B cell (primary cell): Measurements from ENCODE around the gene LRRC70. TPM values are rescaled to one million over a fixed set of nuclear protein-coding genes. Genes with fewer than 3 reads are reported as not detected.

Experiments
- ATAC-seq: fragments of 200-7000 bp; cut with Tn5 transposase; one replicate; pipeline ENCODE4 v1.10.0; 2021; ENCODE audit warnings: low read depth, mild to moderate bottlenecking, moderate number of reproducible peaks, moderate library complexity
- CTCF ChIA-PET: fragments of 350-600 bp; sonication (Branson Sonifier 250); formaldehyde crosslinking; loops from one replicate; lab custom pipeline; 2021; ENCODE audit warnings: antibody characterized with exemption, inconsistent platforms; lab: Charles Lee
- POLR2A ChIA-PET: fragments of 350-600 bp; sonication (Branson Sonifier 250); formaldehyde crosslinking; loops from one replicate; lab custom pipeline; 2021; ENCODE audit warnings: antibody characterized with exemption; lab: Charles Lee
- DNase-seq: peaks from one replicate; pipeline ENCODE4 v3.0.0; 2013
- H2AFZ ChIP-seq: 2 replicates; pipeline ENCODE4 v1.6.1; 2012; ENCODE audit warnings: mild to moderate bottlenecking, low read depth, low read length; ENCODE audit not compliant: insufficient read depth, poor library complexity, severe bottlenecking
- H3K27ac ChIP-seq, 2 donors: 1 replicate in 1 of 2; 2 replicates in 1 of 2; pipeline ENCODE4 v1.5.1; 2012 to 2013; ENCODE audit warnings: low read length in 2 of 2, mild to moderate bottlenecking in 2 of 2, moderate library complexity in 1 of 2
- H3K27me3 ChIP-seq, 4 experiments: fragments of 200-600 bp in 1 of 4; sonication (generic) in 1 of 4; replicated peaks in 1 of 4; 1 replicate in 2 of 4; 2 replicates in 2 of 4; pipeline versions ENCODE4 v1.6.1 to v1.7.0; 2013 to 2016; ENCODE audit warnings: low read length in 3 of 4, mild to moderate bottlenecking in 2 of 4, mixed read lengths in 1 of 4, moderate library complexity in 1 of 4; ENCODE audit not compliant: insufficient read depth in 4 of 4, control insufficient read depth in 3 of 4; ENCODE audit errors: control extremely low read depth in 1 of 4
- H3K36me3 ChIP-seq, 2 experiments: replicated peaks in 1 of 2; 1 replicate in 1 of 2; 2 replicates in 1 of 2; pipeline versions ENCODE4 v1.6.1 to v1.7.1; 2013; ENCODE audit warnings: low read length in 1 of 2; ENCODE audit not compliant: insufficient read depth in 2 of 2, control insufficient read depth in 1 of 2; ENCODE audit errors: control extremely low read depth in 1 of 2, extremely low read depth in 1 of 2
- H3K4me1 ChIP-seq, 2 donors: fragments of 200-600 bp in 1 of 2; sonication (generic) in 1 of 2; 1 replicate in 1 of 2; 2 replicates in 1 of 2; pipeline versions ENCODE4 v1.5.1 to v1.6.1; 2013 to 2017; ENCODE audit warnings: low read length in 2 of 2; ENCODE audit not compliant: control insufficient read depth in 2 of 2, insufficient read depth in 2 of 2
- H3K4me2 ChIP-seq: replicated peaks from 2 replicates; pipeline ENCODE3; 2012; ENCODE audit warnings: mild to moderate bottlenecking, low read depth, low read length; ENCODE audit not compliant: poor library complexity, severe bottlenecking
- H3K4me3 ChIP-seq, 5 experiments: fragments of 200-600 bp in 1 of 5; sonication (generic) in 1 of 5; 1 replicate in 3 of 5; 2 replicates in 2 of 5; pipeline versions ENCODE4 v1.5.1 to v1.7.0; 2011 to 2016; ENCODE audit warnings: low read length in 4 of 5, mild to moderate bottlenecking in 4 of 5, low read depth in 2 of 5, control low read depth in 1 of 5, moderate library complexity in 1 of 5; ENCODE audit not compliant: insufficient read depth in 1 of 5; ENCODE audit errors: control extremely low read depth in 1 of 5, extremely low read depth in 1 of 5
- H3K79me2 ChIP-seq: fragments of 200-600 bp; sonication (generic); one replicate; pipeline ENCODE4 v1.6.0; 2016; ENCODE audit warnings: low read length; ENCODE audit not compliant: control insufficient read depth, insufficient read depth
- H3K9ac ChIP-seq: fragments of 200-600 bp; sonication (generic); 2 replicates; pipeline ENCODE4 v1.6.1; 2017; ENCODE audit warnings: mild to moderate bottlenecking, low read length, moderate library complexity
- H3K9me3 ChIP-seq, 3 donors: one replicate each; pipeline versions ENCODE4 v1.6.1 to v1.7.1; 2013; ENCODE audit warnings: low read length in 2 of 3; ENCODE audit not compliant: control insufficient read depth in 2 of 3, insufficient read depth in 1 of 3; ENCODE audit errors: control extremely low read depth in 1 of 3
- H4K20me1 ChIP-seq: 2 replicates; pipeline ENCODE4 v1.6.0; 2012; ENCODE audit warnings: mild to moderate bottlenecking, low read length; ENCODE audit not compliant: insufficient read depth, control insufficient read depth, poor library complexity, severe bottlenecking
- H3K27ac Mint-ChIP-seq: one replicate; pipeline ENCODE4 v1.8.0; 2021; ENCODE audit warnings: mixed read lengths
- H3K27me3 Mint-ChIP-seq: one replicate; pipeline ENCODE4 v1.8.0; 2021; ENCODE audit warnings: mixed read lengths
- H3K4me1 Mint-ChIP-seq: one replicate; pipeline ENCODE4 v1.8.0; 2021; ENCODE audit warnings: mixed read lengths
- H3K4me3 Mint-ChIP-seq: one replicate; pipeline ENCODE4 v1.8.0; 2021; ENCODE audit warnings: mixed read lengths
- H3K9me3 Mint-ChIP-seq: one replicate; pipeline ENCODE4 v1.8.0; 2022; ENCODE audit warnings: mixed read lengths; ENCODE audit not compliant: insufficient read depth
- EZH2 ChIP-seq: IDR thresholded peaks from 2 replicates; pipeline ENCODE4 v1.6.1; 2012; ENCODE audit warnings: borderline replicate concordance, low read depth, mild to moderate bottlenecking, moderate library complexity, low read length; ENCODE audit not compliant: insufficient read depth, poor library complexity, severe bottlenecking
- WGBS: methylation state at CpG from one replicate; pipeline ENCODE4 v1.1.5; 2013; ENCODE audit warnings: missing lambda C conversion rate; ENCODE audit not compliant: insufficient coverage; 5-methylcytosine and 5-hydroxymethylcytosine counted together
- intact Hi-C: fragments of 100-400 bp; cut with micrococcal nuclease; formaldehyde crosslinking; loops from one replicate; pipeline ENCODE4 v1.10.0; 2022
- polyA minus RNA-seq: library from RNA; depleted of rRNA, polyadenylated mRNA; stranded (reverse); fragments of >200 nt; gene quantifications from 2 replicates; pipeline ENCODE4 v1.2.3, GENCODE V29; 2012
- polyA plus RNA-seq: library from polyadenylated mRNA; depleted of rRNA; stranded (reverse); fragments of >200 nt; gene quantifications from 2 replicates; pipeline ENCODE4 v1.2.3, GENCODE V29; 2012
- total RNA-seq, 2 donors: library from RNA; stranded (reverse); fragments of 120-200 nt in 1 of 2; gene quantifications; 1 replicate in 1 of 2; 2 replicates in 1 of 2; pipeline versions ENCODE4 v1.2.3 to v1.2.4, GENCODE V29; 2013 to 2022
- TF ChIP-seq, protein P1 (sequence below): fragments of 200-600 bp; IDR thresholded peaks from one replicate; pipeline ENCODE4 v1.8.0; 2022; ENCODE audit warnings: antibody characterized with exemption, mild to moderate bottlenecking

LRRC70 gene, protein sequence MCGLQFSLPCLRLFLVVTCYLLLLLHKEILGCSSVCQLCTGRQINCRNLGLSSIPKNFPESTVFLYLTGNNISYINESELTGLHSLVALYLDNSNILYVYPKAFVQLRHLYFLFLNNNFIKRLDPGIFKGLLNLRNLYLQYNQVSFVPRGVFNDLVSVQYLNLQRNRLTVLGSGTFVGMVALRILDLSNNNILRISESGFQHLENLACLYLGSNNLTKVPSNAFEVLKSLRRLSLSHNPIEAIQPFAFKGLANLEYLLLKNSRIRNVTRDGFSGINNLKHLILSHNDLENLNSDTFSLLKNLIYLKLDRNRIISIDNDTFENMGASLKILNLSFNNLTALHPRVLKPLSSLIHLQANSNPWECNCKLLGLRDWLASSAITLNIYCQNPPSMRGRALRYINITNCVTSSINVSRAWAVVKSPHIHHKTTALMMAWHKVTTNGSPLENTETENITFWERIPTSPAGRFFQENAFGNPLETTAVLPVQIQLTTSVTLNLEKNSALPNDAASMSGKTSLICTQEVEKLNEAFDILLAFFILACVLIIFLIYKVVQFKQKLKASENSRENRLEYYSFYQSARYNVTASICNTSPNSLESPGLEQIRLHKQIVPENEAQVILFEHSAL
- total RNA-seq, result 2.2 and 2.3 TPM in 2 replicates
- total RNA-seq (2013), result 2.5 TPM
- polyA plus RNA-seq, result 3.3 and 4.7 TPM in 2 replicates
- polyA minus RNA-seq, result 0.43 and 2.1 TPM in 2 replicates

DNA sequence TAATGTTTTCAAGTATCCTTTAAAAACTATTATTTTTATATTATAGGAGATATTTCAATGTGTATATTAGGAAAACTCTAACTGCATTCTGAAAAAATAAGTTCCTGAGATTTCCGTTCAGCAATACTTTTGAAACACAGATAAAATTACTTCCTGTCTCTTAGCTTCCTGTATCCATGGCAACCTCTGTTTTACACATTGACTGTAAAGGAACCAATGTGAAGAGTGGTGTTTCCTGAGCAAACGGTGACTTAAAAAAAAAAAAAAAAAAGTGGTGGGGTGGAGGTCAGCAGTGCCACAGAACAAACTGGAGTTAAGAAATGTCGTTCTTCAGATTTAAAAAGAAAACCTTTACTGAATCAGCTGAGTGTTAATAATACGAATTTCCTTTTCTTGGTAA lies at the start of gene LRRC70:
Gene LRRC70, plus strand, starts transcription at position 280 of the 400 bp plus-strand sequence. CDS start 620 bp downstream, outside the sequence.
- DNase-seq (peak; percentile 76), ATAC-seq (peak; percentile 63)
- Histone ChIP-seq H3K4me2 (peak within 1 kb of the TSS; percentile 59), H3K9me3 (no peaks in the 10 kb centered on the region), H3K4me1 (peaks cover 0 to 7% of the 10 kb centered on the region in 2 donors), H3K4me3 (peak within 1 kb of the TSS in 1 of 5 experiments; percentile 39), H2AFZ (peak within 1 kb of the TSS; percentile 12), H4K20me1 (no peaks in the 10 kb centered on the region), H3K79me2 (no peaks in the 10 kb centered on the region), H3K27ac (no peak within 1 kb of the TSS), H3K36me3 (peaks cover 2 to 6% of the 10 kb centered on the region in 2 experiments), H3K9ac (peak within 1 kb of the TSS; percentile 36), H3K27me3 (no peaks in the 10 kb centered on the region)
- intact Hi-C loops, result no loop called here
- TF ChIP-seq, protein P1, sequence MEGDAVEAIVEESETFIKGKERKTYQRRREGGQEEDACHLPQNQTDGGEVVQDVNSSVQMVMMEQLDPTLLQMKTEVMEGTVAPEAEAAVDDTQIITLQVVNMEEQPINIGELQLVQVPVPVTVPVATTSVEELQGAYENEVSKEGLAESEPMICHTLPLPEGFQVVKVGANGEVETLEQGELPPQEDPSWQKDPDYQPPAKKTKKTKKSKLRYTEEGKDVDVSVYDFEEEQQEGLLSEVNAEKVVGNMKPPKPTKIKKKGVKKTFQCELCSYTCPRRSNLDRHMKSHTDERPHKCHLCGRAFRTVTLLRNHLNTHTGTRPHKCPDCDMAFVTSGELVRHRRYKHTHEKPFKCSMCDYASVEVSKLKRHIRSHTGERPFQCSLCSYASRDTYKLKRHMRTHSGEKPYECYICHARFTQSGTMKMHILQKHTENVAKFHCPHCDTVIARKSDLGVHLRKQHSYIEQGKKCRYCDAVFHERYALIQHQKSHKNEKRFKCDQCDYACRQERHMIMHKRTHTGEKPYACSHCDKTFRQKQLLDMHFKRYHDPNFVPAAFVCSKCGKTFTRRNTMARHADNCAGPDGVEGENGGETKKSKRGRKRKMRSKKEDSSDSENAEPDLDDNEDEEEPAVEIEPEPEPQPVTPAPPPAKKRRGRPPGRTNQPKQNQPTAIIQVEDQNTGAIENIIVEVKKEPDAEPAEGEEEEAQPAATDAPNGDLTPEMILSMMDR, result no peak
- no peak for TF ChIP-seq EZH2
- peak within 1 kb of the TSS; percentile 14 for H3K4me3 Mint-ChIP-seq
- peak within 1 kb of the TSS; percentile 23 for H3K27ac Mint-ChIP-seq
- CTCF ChIA-PET, result interaction anchor here (0.6 kb wide), 1 partner anchor 45 kb away, joined by 3 read pairs; no protein-coding TSS in a partner anchor
- H3K9me3 Mint-ChIP-seq, result no peaks in the 10 kb centered on the region
- no peaks in the 10 kb centered on the region for H3K27me3 Mint-ChIP-seq
- peaks cover 8% of the 10 kb centered on the region for H3K4me1 Mint-ChIP-seq
- WGBS, result no CpG with 5 or more reads among the region's 4 CpGs
- POLR2A ChIA-PET, result no interaction called here

GRCh38 chr5:62533597-62533996 lies 45.0 kb upstream of the LRRC70 start:
- no peaks in the 10 kb centered on the region for H3K27me3 Mint-ChIP-seq
- no CpG with 5 or more reads among the region's 2 CpGs for WGBS
- Histone ChIP-seq H3K9me3 (no peaks in the 10 kb centered on the region), H3K4me1 (no peaks in the 10 kb centered on the region), H2AFZ (no peak overlapping the region), H3K4me3 (no peak overlapping the region), H3K27me3 (no peaks in the 10 kb centered on the region), H3K4me2 (no peak overlapping the region), H3K36me3 (peaks cover 6 to 10% of the 10 kb centered on the region in 2 experiments), H3K9ac (no peak overlapping the region), H3K79me2 (no peaks in the 10 kb centered on the region), H4K20me1 (no peaks in the 10 kb centered on the region), H3K27ac (no peak overlapping the region)
- no peak for DNase-seq
- CTCF ChIA-PET, result no interaction called here
- intact Hi-C loops, result no loop called here
- no peak overlapping the region for H3K27ac Mint-ChIP-seq
- H3K4me3 Mint-ChIP-seq, result no peak overlapping the region
- POLR2A ChIA-PET, result no interaction called here
- no peak for ATAC-seq
- TF ChIP-seq, protein P1, result no peak
- TF ChIP-seq EZH2, result no peak
- no peaks in the 10 kb centered on the region for H3K4me1 Mint-ChIP-seq
- H3K9me3 Mint-ChIP-seq, result no peaks in the 10 kb centered on the region
